Loucy (cell line): ENCODE results near the gene SLC17A9.

Experiments used
- CTCF ChIP-seq: fragments of 200-600 bp; sonication (generic); conservative IDR thresholded peaks from 2 replicates; pipeline ENCODE4 v1.5.1; 2014; ENCODE audit warnings: mild to moderate bottlenecking, antibody characterized with exemption, low read length
- EZH2phosphoT487 ChIP-seq: fragments of 200-600 bp; IDR thresholded peaks from 2 replicates; pipeline ENCODE4 v1.6.1; 2018; ENCODE audit warnings: antibody characterized with exemption, mild to moderate bottlenecking, moderate library complexity, borderline replicate concordance

- TF ChIP-seq EZH2phosphoT487 (no peak), CTCF (no peak)
Measured at GRCh38 chr20:62923669-62924441, 28.7 kb upstream of the SLC17A9 start.
